ENCODE results near the gene TBXAS1. TPM values are rescaled to one million over a fixed set of nuclear protein-coding genes. Genes with fewer than 3 reads are reported as not detected.

The TBXAS1 gene
- total RNA-seq, 2 experiments from 2014 or later = 0.86 TPM; not detected in 1

- H3K4me3 ChIP-seq (ENCODE audit: low read depth, low read length, poor library complexity, severe bottlenecking) = no peak overlapping the region
- H2AFZ ChIP-seq (ENCODE audit: low read length) = no peak overlapping the region
- POLR2A ChIA-PET = interaction anchor here (0.6 kb wide), 1 partner anchor 93 kb away, joined by 3 read pairs; no protein-coding TSS in a partner anchor
- intact Hi-C loops (cut with micrococcal nuclease; ENCODE audit: unreplicated experiment) = no loop called here
- no peak for DNase-seq (ENCODE audit: low spot score)
- no peak overlapping the region for H3K27ac ChIP-seq (ENCODE audit: low read depth, low read length, poor library complexity, severe bottlenecking)
- H4K20me1 ChIP-seq (ENCODE audit: insufficient read depth, low read length) = no peaks in the 10 kb centered on the region
- H3K36me3 ChIP-seq (ENCODE audit: insufficient read depth, low read length) = no peaks in the 10 kb centered on the region
- no peaks in the 10 kb centered on the region for H3K79me2 ChIP-seq (ENCODE audit: insufficient read depth, low read depth, low read length)
- no peaks in the 10 kb centered on the region for H3K4me1 ChIP-seq (ENCODE audit: insufficient read depth, low read length, poor library complexity, severe bottlenecking)
- TF ChIP-seq CTCF (conservative IDR thresholded peaks at IDR 0.05; ENCODE audit: low read length) (no peak), EZH2phosphoT487 (IDR thresholded peaks at IDR 0.05; ENCODE audit: borderline replicate concordance, low read depth, low read length) (no peak)
- H3K9me2 ChIP-seq (ENCODE audit: insufficient read depth, low read length) = no peaks in the 10 kb centered on the region
- no TSS peak for BruUV-seq (replicated peaks)
- no peaks in the 10 kb centered on the region for H3K9me3 ChIP-seq (ENCODE audit: low read length)
- CTCF ChIA-PET (ENCODE audit: unreplicated experiment) = no interaction called here
- no peak overlapping the region for H3K4me2 ChIP-seq (ENCODE audit: low read length)
Observed at GRCh38 chr7:139867847-139868246, 38.8 kb downstream of the TBXAS1 start.

GRCh38 chr7:139869886-139870285, 40.8 kb downstream of the TBXAS1 start:
- H3K9me3 ChIP-seq (ENCODE audit: low read length) = no peaks in the 10 kb centered on the region
- no peaks in the 10 kb centered on the region for H3K9me2 ChIP-seq (ENCODE audit: insufficient read depth, low read length)
- intact Hi-C loops (cut with micrococcal nuclease; ENCODE audit: unreplicated experiment) = no loop called here
- H3K4me1 ChIP-seq (ENCODE audit: insufficient read depth, low read length, poor library complexity, severe bottlenecking) = no peaks in the 10 kb centered on the region
- no TSS peak for BruUV-seq (replicated peaks)
- no peak overlapping the region for H3K27ac ChIP-seq (ENCODE audit: low read depth, low read length, poor library complexity, severe bottlenecking)
- no peaks in the 10 kb centered on the region for H3K79me2 ChIP-seq (ENCODE audit: insufficient read depth, low read depth, low read length)
- no peak overlapping the region for H3K4me2 ChIP-seq (ENCODE audit: low read length)
- H4K20me1 ChIP-seq (ENCODE audit: insufficient read depth, low read length) = no peaks in the 10 kb centered on the region
- H3K36me3 ChIP-seq (ENCODE audit: insufficient read depth, low read length) = no peaks in the 10 kb centered on the region
- ChIA-PET CTCF (ENCODE audit: unreplicated experiment) (no interaction called here), POLR2A (no interaction called here)
- no peak overlapping the region for H2AFZ ChIP-seq (ENCODE audit: low read length)
- no peak for DNase-seq (ENCODE audit: low spot score)
- H3K4me3 ChIP-seq (ENCODE audit: low read depth, low read length, poor library complexity, severe bottlenecking) = no peak overlapping the region
- no peak for TF ChIP-seq EZH2phosphoT487 (IDR thresholded peaks at IDR 0.05; ENCODE audit: borderline replicate concordance, low read depth, low read length)
- no peak for TF ChIP-seq CTCF (conservative IDR thresholded peaks at IDR 0.05; ENCODE audit: low read length)

- CTCF ChIA-PET (ENCODE audit: unreplicated experiment) = no interaction called here
- BruUV-seq (replicated peaks) = no TSS peak
- no peak overlapping the region for H3K4me3 ChIP-seq (ENCODE audit: low read depth, low read length, poor library complexity, severe bottlenecking)
- TF ChIP-seq EZH2phosphoT487 (IDR thresholded peaks at IDR 0.05; ENCODE audit: borderline replicate concordance, low read depth, low read length) = no peak
- no peak for TF ChIP-seq CTCF (conservative IDR thresholded peaks at IDR 0.05; ENCODE audit: low read length)
- no peaks in the 10 kb centered on the region for H3K79me2 ChIP-seq (ENCODE audit: insufficient read depth, low read depth, low read length)
- DNase-seq (ENCODE audit: low spot score) = no peak
- POLR2A ChIA-PET = no interaction called here
- H3K27ac ChIP-seq (ENCODE audit: low read depth, low read length, poor library complexity, severe bottlenecking) = no peak overlapping the region
- no peaks in the 10 kb centered on the region for H3K9me2 ChIP-seq (ENCODE audit: insufficient read depth, low read length)
- H3K9me3 ChIP-seq (ENCODE audit: low read length) = no peaks in the 10 kb centered on the region
- H3K36me3 ChIP-seq (ENCODE audit: insufficient read depth, low read length) = no peaks in the 10 kb centered on the region
- H2AFZ ChIP-seq (ENCODE audit: low read length) = no peak overlapping the region
- H3K4me1 ChIP-seq (ENCODE audit: insufficient read depth, low read length, poor library complexity, severe bottlenecking) = no peaks in the 10 kb centered on the region
- H3K4me2 ChIP-seq (ENCODE audit: low read length) = no peak overlapping the region
- no peaks in the 10 kb centered on the region for H4K20me1 ChIP-seq (ENCODE audit: insufficient read depth, low read length)
- intact Hi-C loops (cut with micrococcal nuclease; ENCODE audit: unreplicated experiment) = no loop called here
Observed at GRCh38 chr7:139870380-139870779, 41.3 kb downstream of the TBXAS1 start.
